GM13977 (cell line): ENCODE results near the gene SMAP2.
"Not testable (repeated sequence)": the region's sequence is repeated elsewhere in the genome, so short reads cannot be mapped to it uniquely, and the experiment has no call there.

Source experiments
- DNase-seq: peaks from one replicate; pipeline ENCODE4 v3.0.0; 2012; ENCODE audit warnings: low spot score
- CTCF ChIP-seq: IDR thresholded peaks from 2 replicates; pipeline ENCODE4 v1.5.1; 2012; ENCODE audit warnings: mild to moderate bottlenecking, control low read depth; ENCODE audit not compliant: insufficient read depth; ENCODE audit errors: extremely low read depth, missing control alignments
- in situ Hi-C: fragments of 300-500 bp; cut with MboI; formaldehyde crosslinking; loops from one replicate; pipeline ENCODE4 v1.12.0; 2022; ENCODE audit warnings: low sequenced_read_pairs, low pct_unique_long_range_greater_than_20kb, mixed read lengths, inconsistent platforms; ENCODE audit not compliant: unreplicated experiment

SMAP2 gene

GRCh38 chr1:40373323-40374283, at the start of gene SMAP2:
TSS of gene SMAP2 (plus strand) at chr1:40373727. CDS start at chr1:40374121, 394 bp downstream.
- no peak for TF ChIP-seq CTCF

GRCh38 chr1:40331403-40331802, 42.1 kb upstream of the SMAP2 start:
- in situ Hi-C loops, DNase-seq: not testable (repeated sequence)

More at GRCh38 chr1:40373323-40374283, at the start of gene SMAP2:
- peak; percentile 96 for DNase-seq
- in situ Hi-C loops: no loop called here

GRCh38 chr1:40332695-40333094, 40.8 kb upstream of the SMAP2 start:
- TF ChIP-seq CTCF: no peak
- no peak for DNase-seq
- in situ Hi-C loops: no loop called here

- in situ Hi-C loops: loop anchor here (5.0 kb wide), 1 partner anchor 195 kb away; no protein-coding TSS in a partner anchor
- no peak for DNase-seq
- no peak for TF ChIP-seq CTCF
Observed at GRCh38 chr1:40337443-40337842, 36.1 kb upstream of the SMAP2 start.

GRCh38 chr1:40338745-40339419, 34.6 kb upstream of the SMAP2 start:
- in situ Hi-C loops: loop anchor here (5.0 kb wide), 1 partner anchor 197 kb away; no protein-coding TSS in a partner anchor
- peak; percentile 99 for TF ChIP-seq CTCF
- DNase-seq: peak; percentile 79

- no peak for DNase-seq
- in situ Hi-C loops: loop anchor here (5.0 kb wide), 1 partner anchor 197 kb away; no protein-coding TSS in a partner anchor
- TF ChIP-seq CTCF: no peak
Observed at GRCh38 chr1:40339420-40340323, 33.9 kb upstream of the SMAP2 start.
